Neural progenitor cell (in vitro differentiated cells): ENCODE results near the gene SHISAL1. TPM values are rescaled to one million over a fixed set of nuclear protein-coding genes. Genes with fewer than 3 reads are reported as not detected.
"Not testable (repeated sequence)": the region's sequence is repeated elsewhere in the genome, so short reads cannot be mapped to it uniquely, and the experiment has no call there.

Experiments used
- DNase-seq: peaks from one replicate; pipeline ENCODE4 v3.0.0-alpha.2; 2016; ENCODE audit warnings: low spot score
- H2AFZ ChIP-seq: fragments of 200-600 bp; sonication (generic); replicated peaks from 2 replicates; pipeline ENCODE4 v1.6.1; 2016; ENCODE audit warnings: antibody characterized with exemption
- H3F3A ChIP-seq: fragments of 200-600 bp; sonication (generic); 2 replicates; pipeline ENCODE4 v1.6.1; 2016; ENCODE audit warnings: antibody characterized with exemption, low read depth
- H3K27ac ChIP-seq: fragments of 200-600 bp; sonication (generic); 2 replicates; pipeline ENCODE4 v1.5.1; 2016; ENCODE audit warnings: mild to moderate bottlenecking
- H3K27me3 ChIP-seq: fragments of 200-600 bp; sonication (generic); 2 replicates; pipeline ENCODE4 v1.6.1; 2016; ENCODE audit warnings: mild to moderate bottlenecking, moderate library complexity
- H3K36me3 ChIP-seq: fragments of 200-600 bp; sonication (generic); 2 replicates; pipeline ENCODE4 v1.5.1; 2016
- H3K4me1 ChIP-seq: fragments of 200-600 bp; sonication (generic); 2 replicates; pipeline ENCODE4 v1.6.1; 2016; ENCODE audit warnings: mixed run types
- H3K4me2 ChIP-seq: fragments of 200-600 bp; sonication (generic); 2 replicates; pipeline ENCODE4 v1.6.1; 2016
- H3K4me3 ChIP-seq: fragments of 200-600 bp; sonication (generic); 2 replicates; pipeline ENCODE4 v1.5.1; 2016
- H3K79me2 ChIP-seq: fragments of 200-600 bp; sonication (generic); 2 replicates; pipeline ENCODE4 v1.6.1; 2016; ENCODE audit warnings: low read depth
- H3K9ac ChIP-seq: fragments of 200-600 bp; sonication (generic); 2 replicates; pipeline ENCODE4 v1.6.1; 2016
- H3K9me3 ChIP-seq: fragments of 200-600 bp; sonication (generic); 2 replicates; pipeline ENCODE4 v1.5.1; 2016; ENCODE audit warnings: low read depth
- H4K20me1 ChIP-seq: fragments of 200-600 bp; sonication (generic); 2 replicates; pipeline ENCODE4 v1.6.1; 2016; ENCODE audit warnings: low read depth
- H3K27ac Mint-ChIP-seq: 3 replicates; pipeline ENCODE4 v1.8.0; 2021; ENCODE audit warnings: mixed read lengths
- H3K27me3 Mint-ChIP-seq: 2 replicates; pipeline ENCODE4 v1.8.0; 2022; ENCODE audit warnings: low read depth, mild to moderate bottlenecking, inconsistent platforms, moderate library complexity, mixed read lengths; ENCODE audit not compliant: insufficient read depth
- H3K36me3 Mint-ChIP-seq: 3 replicates; pipeline ENCODE4 v1.8.0; 2021; ENCODE audit warnings: mixed read lengths
- H3K4me1 Mint-ChIP-seq: 3 replicates; pipeline ENCODE4 v1.8.0; 2021; ENCODE audit warnings: mixed read lengths
- H3K4me3 Mint-ChIP-seq: 3 replicates; pipeline ENCODE4 v1.8.0; 2021; ENCODE audit warnings: mild to moderate bottlenecking, moderate library complexity, mixed read lengths
- H3K9me3 Mint-ChIP-seq: 3 replicates; pipeline ENCODE4 v1.8.0; 2020; ENCODE audit warnings: mixed read lengths
- CTCF ChIP-seq: fragments of 200-600 bp; sonication (generic); IDR thresholded peaks from 2 replicates; pipeline ENCODE4 v1.5.1; 2017; ENCODE audit warnings: antibody characterized with exemption, mild to moderate bottlenecking
- EZH2 ChIP-seq: fragments of 200-600 bp; sonication (generic); IDR thresholded peaks from 2 replicates; pipeline ENCODE4 v1.6.1; 2017; ENCODE audit warnings: antibody characterized with exemption, mild to moderate bottlenecking, moderate library complexity
- EZH2phosphoT487 ChIP-seq: fragments of 200-600 bp; sonication (generic); IDR thresholded peaks from 2 replicates; pipeline ENCODE4 v1.6.1; 2017; ENCODE audit warnings: antibody characterized with exemption
- total RNA-seq: library from RNA; depleted of rRNA; stranded (reverse); fragments of >200 nt; gene quantifications from 2 replicates; pipeline ENCODE4 v1.2.3, GENCODE V29; 2015; ENCODE audit warnings: low replicate concordance

Gene SHISAL1
- total RNA-seq, 1 donor from 2014 or later: 4.4 TPM

- Histone ChIP-seq H3F3A (no peaks in the 10 kb centered on the region), H3K4me3 (no peak overlapping the region), H3K79me2 (no peaks in the 10 kb centered on the region), H2AFZ (no peak overlapping the region), H3K27me3 (no peaks in the 10 kb centered on the region), H3K36me3 (no peaks in the 10 kb centered on the region), H3K9ac (no peak overlapping the region), H3K9me3 (no peaks in the 10 kb centered on the region), H3K4me2 (no peak overlapping the region), H3K27ac (no peak overlapping the region), H3K4me1 (peaks cover 17% of the 10 kb centered on the region), H4K20me1 (no peaks in the 10 kb centered on the region)
- DNase-seq: no peak
- Mint-ChIP-seq H3K27ac (peak overlapping the region; percentile 57), H3K4me1 (peaks cover 26% of the 10 kb centered on the region), H3K4me3 (no peak overlapping the region), H3K36me3 (no peaks in the 10 kb centered on the region), H3K27me3 (peaks cover 26% of the 10 kb centered on the region), H3K9me3 (no peaks in the 10 kb centered on the region)
- no peak for TF ChIP-seq EZH2
- TF ChIP-seq EZH2phosphoT487: no peak
- TF ChIP-seq CTCF: no peak
Observed at GRCh38 chr22:44305888-44306287, 6.9 kb downstream of the SHISAL1 start.

GRCh38 chr22:44305455-44305854, 7.3 kb downstream of the SHISAL1 start:
- no peak overlapping the region for H3K27ac ChIP-seq
- Mint-ChIP-seq H3K4me3 (no peak overlapping the region), H3K36me3 (no peaks in the 10 kb centered on the region), H3K27me3 (peaks cover 28% of the 10 kb centered on the region), H3K4me1 (peaks cover 30% of the 10 kb centered on the region), H3K9me3 (no peaks in the 10 kb centered on the region), H3K27ac (no peak overlapping the region)
- H3K27me3 ChIP-seq: no peaks in the 10 kb centered on the region
- no peaks in the 10 kb centered on the region for H3K9me3 ChIP-seq
- H3K4me1 ChIP-seq: peaks cover 19% of the 10 kb centered on the region
- no peak overlapping the region for H3K4me2 ChIP-seq
- no peak for TF ChIP-seq EZH2
- no peak for TF ChIP-seq CTCF
- no peak for TF ChIP-seq EZH2phosphoT487
- no peaks in the 10 kb centered on the region for H3K79me2 ChIP-seq
- no peak overlapping the region for H2AFZ ChIP-seq
- H3K4me3 ChIP-seq: no peak overlapping the region
- H3K9ac ChIP-seq: no peak overlapping the region
- no peak for DNase-seq
- no peaks in the 10 kb centered on the region for H3K36me3 ChIP-seq
- no peaks in the 10 kb centered on the region for H3F3A ChIP-seq
- H4K20me1 ChIP-seq: no peaks in the 10 kb centered on the region

- peaks cover 3% of the 10 kb centered on the region for H3F3A ChIP-seq
- H3K9me3 Mint-ChIP-seq: no peaks in the 10 kb centered on the region
- no peaks in the 10 kb centered on the region for H3K9me3 ChIP-seq
Observed at GRCh38 chr22:44304911-44305310, 7.8 kb downstream of the SHISAL1 start.

GRCh38 chr22:44304354-44304753, 8.4 kb downstream of the SHISAL1 start:
- TF ChIP-seq EZH2 (no peak), CTCF (no peak), EZH2phosphoT487 (no peak)
- Mint-ChIP-seq H3K4me1 (peaks cover 39% of the 10 kb centered on the region), H3K4me3 (no peak overlapping the region), H3K27me3 (peaks cover 31% of the 10 kb centered on the region), H3K9me3 (no peaks in the 10 kb centered on the region), H3K36me3 (no peaks in the 10 kb centered on the region), H3K27ac (no peak overlapping the region)
- Histone ChIP-seq H3K9me3 (no peaks in the 10 kb centered on the region), H3K4me1 (peaks cover 19% of the 10 kb centered on the region), H3K36me3 (no peaks in the 10 kb centered on the region), H3K27me3 (no peaks in the 10 kb centered on the region), H3K27ac (no peak overlapping the region), H4K20me1 (no peaks in the 10 kb centered on the region), H3K4me2 (no peak overlapping the region), H3K79me2 (no peaks in the 10 kb centered on the region), H2AFZ (no peak overlapping the region), H3K4me3 (no peak overlapping the region), H3F3A (peaks cover 9% of the 10 kb centered on the region), H3K9ac (no peak overlapping the region)
- peak; percentile 51 for DNase-seq

More at GRCh38 chr22:44304911-44305310, 7.8 kb downstream of the SHISAL1 start:
- Mint-ChIP-seq H3K27ac (no peak overlapping the region), H3K4me3 (no peak overlapping the region), H3K36me3 (no peaks in the 10 kb centered on the region), H3K4me1 (peaks cover 34% of the 10 kb centered on the region), H3K27me3 (peaks cover 29% of the 10 kb centered on the region)
- Histone ChIP-seq H3K4me2 (no peak overlapping the region), H3K79me2 (no peaks in the 10 kb centered on the region), H3K4me1 (peaks cover 19% of the 10 kb centered on the region), H4K20me1 (no peaks in the 10 kb centered on the region), H3K36me3 (no peaks in the 10 kb centered on the region), H3K27ac (no peak overlapping the region), H3K27me3 (no peaks in the 10 kb centered on the region), H2AFZ (no peak overlapping the region), H3K9ac (no peak overlapping the region), H3K4me3 (no peak overlapping the region)
- no peak for TF ChIP-seq EZH2
- no peak for DNase-seq

GRCh38 chr22:44302363-44302762, 10.4 kb downstream of the SHISAL1 start:
- H3K27me3 ChIP-seq, H3K36me3 Mint-ChIP-seq, H3K4me2 ChIP-seq, H3K36me3 ChIP-seq, H4K20me1 ChIP-seq, H3K9me3 Mint-ChIP-seq, H3K4me3 ChIP-seq, H3K79me2 ChIP-seq, H3K27ac Mint-ChIP-seq, H3K9me3 ChIP-seq, H3K4me3 Mint-ChIP-seq, H3K9ac ChIP-seq, H3K27ac ChIP-seq, DNase-seq, H2AFZ ChIP-seq: not testable (repeated sequence)
- H3F3A ChIP-seq: peaks cover 29% of the 10 kb centered on the region
- peaks cover 37% of the 10 kb centered on the region for H3K4me1 ChIP-seq
- peaks cover 28% of the 10 kb centered on the region for H3K27me3 Mint-ChIP-seq
- peaks cover 54% of the 10 kb centered on the region for H3K4me1 Mint-ChIP-seq
